GM12878 (cell line): ENCODE results near the gene NUBP1. TPM values are rescaled to one million over a fixed set of nuclear protein-coding genes. Genes with fewer than 3 reads are reported as not detected.

Experiments
- BCL11A ChIP-seq: IDR thresholded peaks from 2 replicates; pipeline ENCODE4 v1.6.1; 2011; ENCODE audit warnings: low read depth, low read length
- BRCA1 ChIP-seq: IDR thresholded peaks from 2 replicates; pipeline ENCODE4 v1.6.1; 2011; ENCODE audit warnings: low read depth, low read length, improper control_type of control experiment
- CREM ChIP-seq: IDR thresholded peaks from 2 replicates; pipeline ENCODE4 v1.6.1; 2014; ENCODE audit warnings: antibody characterized with exemption, low read depth
- DPF2 ChIP-seq: fragments of 450-650 bp; IDR thresholded peaks from 2 replicates; pipeline ENCODE4 v1.6.1; 2017; ENCODE audit warnings: mild to moderate bottlenecking
- EGR1 ChIP-seq, 2 experiments: IDR thresholded peaks; 1 replicate in 1 of 2; 2 replicates in 1 of 2; pipeline ENCODE4 v1.6.1; 2011 to 2012; ENCODE audit warnings: low read depth in 2 of 2, low read length in 2 of 2, borderline replicate concordance in 1 of 2, mild to moderate bottlenecking in 1 of 2, moderate library complexity in 1 of 2
- EP300 ChIP-seq, 2 experiments: fragments of 150-350 bp in 1 of 2; IDR thresholded peaks; 2 replicates each; pipeline ENCODE4 v1.6.1; 2011 to 2012; ENCODE audit warnings: low read depth in 2 of 2, low read length in 2 of 2, borderline replicate concordance in 1 of 2, improper control_type of control experiment in 1 of 2, inconsistent platforms in 1 of 2; ENCODE audit not compliant: control insufficient read depth in 1 of 2
- ESRRA ChIP-seq: IDR thresholded peaks from 2 replicates; pipeline ENCODE4 v1.6.1; 2012; ENCODE audit warnings: mild to moderate bottlenecking, low read length, improper control_type of control experiment
- HSF1 ChIP-seq: fragments of 150-350 bp; IDR thresholded peaks from 2 replicates; pipeline ENCODE4 v1.6.1; 2014; ENCODE audit warnings: mild to moderate bottlenecking, low read depth, low read length
- IKZF1 ChIP-seq: fragments of 450-650 bp; conservative IDR thresholded peaks from 2 replicates; pipeline ENCODE4 v1.6.1; 2017; ENCODE audit warnings: antibody characterized with exemption, mild to moderate bottlenecking
- IRF5 ChIP-seq: fragments of 450-650 bp; IDR thresholded peaks from 2 replicates; pipeline ENCODE4 v1.6.1; 2017; ENCODE audit warnings: borderline replicate concordance
- LARP7 ChIP-seq: fragments of 450-650 bp; IDR thresholded peaks from 2 replicates; pipeline ENCODE4 v1.6.1; 2017; ENCODE audit warnings: mild to moderate bottlenecking
- MEF2B ChIP-seq: fragments of 450-650 bp; IDR thresholded peaks from 2 replicates; pipeline ENCODE4 v1.6.1; 2018; ENCODE audit warnings: mild to moderate bottlenecking, moderate library complexity; ENCODE audit not compliant: partially characterized antibody, poor library complexity, severe bottlenecking
- MTA2 ChIP-seq: fragments of 450-650 bp; IDR thresholded peaks from 2 replicates; pipeline ENCODE4 v1.6.1; 2016; ENCODE audit warnings: low read depth, mild to moderate bottlenecking, moderate library complexity
- MYB ChIP-seq: fragments of 150-350 bp; IDR thresholded peaks from 2 replicates; pipeline ENCODE4 v1.6.1; 2014; ENCODE audit warnings: mild to moderate bottlenecking, low read depth, low read length, borderline replicate concordance
- NBN ChIP-seq: fragments of 450-650 bp; IDR thresholded peaks from 2 replicates; pipeline ENCODE4 v1.6.1; 2016
- NFXL1 ChIP-seq: fragments of 450-650 bp; IDR thresholded peaks from 2 replicates; pipeline ENCODE4 v1.6.1; 2017; ENCODE audit warnings: antibody characterized with exemption, mild to moderate bottlenecking, borderline replicate concordance
- NFYB ChIP-seq: IDR thresholded peaks from 2 replicates; pipeline ENCODE4 v1.6.1; 2011; ENCODE audit warnings: low read depth, mild to moderate bottlenecking, low read length, improper control_type of control experiment, moderate library complexity; ENCODE audit not compliant: insufficient read depth
- NR2C2 ChIP-seq: IDR thresholded peaks from 2 replicates; pipeline ENCODE4 v1.6.1; 2011; ENCODE audit warnings: borderline replicate concordance, low read depth; ENCODE audit not compliant: control insufficient read depth, insufficient read length
- NR2F1 ChIP-seq: fragments of 450-650 bp; conservative IDR thresholded peaks from 2 replicates; pipeline ENCODE4 v1.6.1; 2017; ENCODE audit warnings: mild to moderate bottlenecking
- PBX3 ChIP-seq: IDR thresholded peaks from 2 replicates; pipeline ENCODE4 v1.6.1; 2011; ENCODE audit warnings: mild to moderate bottlenecking, low read depth, low read length, moderate library complexity; ENCODE audit not compliant: insufficient replicate concordance
- POLR2A ChIP-seq: IDR thresholded peaks from 2 replicates; pipeline ENCODE4 v1.6.1; 2011; ENCODE audit warnings: low read depth, mild to moderate bottlenecking, low read length
- POU2F2 ChIP-seq: IDR thresholded peaks from 3 replicates; pipeline ENCODE4 v1.6.1; 2011; ENCODE audit warnings: low read depth, mild to moderate bottlenecking, low read length, borderline replicate concordance
- RBBP5 ChIP-seq: fragments of 200-600 bp; sonication (generic); conservative IDR thresholded peaks from 2 replicates; pipeline ENCODE4 v1.6.1; 2016
- RCOR1 ChIP-seq: conservative IDR thresholded peaks from 2 replicates; pipeline ENCODE4 v1.6.1; 2012; ENCODE audit warnings: low read depth, low read length, improper control_type of control experiment
- RUNX3 ChIP-seq: IDR thresholded peaks from 2 replicates; pipeline ENCODE4 v1.6.1; 2012; ENCODE audit warnings: low read length, inconsistent platforms
- SREBF2 ChIP-seq: IDR thresholded peaks from 2 replicates; pipeline ENCODE4 v1.6.1; 2012; ENCODE audit warnings: mild to moderate bottlenecking, low read length
- SUZ12 ChIP-seq: fragments of 200-600 bp; sonication (generic); IDR thresholded peaks from one replicate; pipeline ENCODE4 v1.6.1; 2018; ENCODE audit warnings: antibody characterized with exemption, mild to moderate bottlenecking; ENCODE audit not compliant: unreplicated experiment
- TCF3 ChIP-seq: IDR thresholded peaks from 2 replicates; pipeline ENCODE4 v1.6.1; 2012; ENCODE audit warnings: low read depth, mild to moderate bottlenecking, low read length, borderline replicate concordance; ENCODE audit not compliant: insufficient read depth
- polyA plus RNA-seq, 11 experiments: library from polyadenylated mRNA; depleted of rRNA in 4 of 11; unstranded in 6 of 11; stranded (reverse) in 5 of 11; fragments of >200 nt; fragmentation: Nextera tagmentation in 4 of 11; fragmentation: Illumina TruSeq in 1 of 11; extraction: Ambion mirVana in 4 of 11; extraction: Trizol in 1 of 11; gene quantifications; 1 replicate in 1 of 11; 2 replicates in 10 of 11; pipeline versions ENCODE4 v1.2.1 to v1.2.3, GENCODE V29; 2011 to 2016; ENCODE audit warnings: inconsistent platforms in 2 of 11, missing spikeins in 2 of 11, low read depth in 1 of 11
- total RNA-seq, 4 experiments: library from RNA; depleted of rRNA in 3 of 4; stranded (reverse); fragments of >200 nt in 3 of 4; fragmentation: Illumina TruSeq in 1 of 4; extraction: Trizol in 1 of 4; gene quantifications; 2 replicates each; pipeline versions ENCODE4 v1.2.1 to v1.2.3, GENCODE V29; 2013 to 2021

Gene NUBP1
- total and polyA plus RNA-seq, 10 of the 15 experiments (the other 5 are each of a cell fraction or from before 2014, with no cell fraction given), result 31.0 to 74.9 (median 58.3) TPM

- TF ChIP-seq BCL11A (no peak), EGR1 (IDR thresholded peaks at IDR 0.05; ENCODE audit: borderline replicate concordance in 1 of 2, low read depth in 2 of 2, low read length in 2 of 2) (no peak), LARP7 (no peak), IKZF1 (peak; percentile 65), BRCA1 (no peak), MYB (no peak), IRF5 (no peak), RCOR1 (no peak), RBBP5 (no peak), NR2C2 (no peak), SUZ12 (no peak), NR2F1 (peak; percentile 65), CREM (no peak), NBN (0 out of 2 replicates have a peak, but pooled peaks have one; percentile 28), PBX3 (peak; percentile 30), TCF3 (no peak), EP300 (IDR thresholded peaks at IDR 0.05; ENCODE audit: borderline replicate concordance in 1 of 2, control insufficient read depth in 1 of 2, low read depth in 2 of 2, low read length in 2 of 2) (peak; percentile 8 to 54; a peak in 1 of 4 replicates), MTA2 (peak; percentile 51; the same call in 1 of the 2 replicates), ESRRA (peak; percentile 95), NFYB (no peak), DPF2 (peak; percentile 47; the same call in 1 of the 2 replicates), NFXL1 (no peak), SREBF2 (no peak), RUNX3 (0 out of 2 replicates have a peak, but pooled peaks have one; percentile 11), MEF2B (peak; percentile 49), POU2F2 (no peak), POLR2A (peak; percentile 46; the same call in 1 of the 2 replicates), HSF1 (no peak)
Observed at GRCh38 chr16:10765772-10766171, 22.1 kb downstream of the NUBP1 start (continued).
